Peyer's patch (tissue), 4 donors: ENCODE measurements around the gene MDFIC.

Experiments used
- CTCF ChIP-seq, 6 experiments: fragments of 450-650 bp in 4 of 6; fragments of 200-600 bp in 2 of 6; sonication (generic) in 1 of 6; IDR thresholded peaks; one replicate each; pipeline ENCODE4 v1.5.1; 2017 to 2019; ENCODE audit warnings: antibody characterized with exemption in 6 of 6, mild to moderate bottlenecking in 3 of 6, moderate library complexity in 1 of 6
- POLR2A ChIP-seq, 2 donors: fragments of 450-650 bp; IDR thresholded peaks; one replicate each; pipeline ENCODE4 v1.5.1; 2017; ENCODE audit warnings: antibody characterized with exemption in 2 of 2, mild to moderate bottlenecking in 2 of 2, moderate library complexity in 2 of 2

- TF ChIP-seq CTCF (IDR thresholded peaks at IDR 0.05) (no peak), POLR2A (IDR thresholded peaks at IDR 0.05) (no peak)
Measured at GRCh38 chr7:115005953-115006352, 84.1 kb downstream of the MDFIC start.
